Coronary artery (tissue), 2 donors: ENCODE results near the gene ASCL2.

Source experiments
- DNase-seq: peaks from one replicate; pipeline ENCODE4 v3.0.0-alpha.2; 2017; ENCODE audit warnings: low spot score
- H3K27ac ChIP-seq, 2 donors: fragments of 200-600 bp; sonication (generic); one replicate each; pipeline ENCODE4 v1.5.1; 2016 to 2019
- H3K4me3 ChIP-seq: fragments of 200-600 bp; sonication (generic); 2 replicates; pipeline ENCODE4 v1.5.1; 2016; ENCODE audit warnings: mild to moderate bottlenecking, moderate library complexity
- TF ChIP-seq, protein P1 (sequence below): fragments of 200-600 bp; sonication (generic); IDR thresholded peaks from one replicate; pipeline ENCODE4 v1.5.1; 2019; ENCODE audit warnings: antibody characterized with exemption

ASCL2 gene

DNA sequence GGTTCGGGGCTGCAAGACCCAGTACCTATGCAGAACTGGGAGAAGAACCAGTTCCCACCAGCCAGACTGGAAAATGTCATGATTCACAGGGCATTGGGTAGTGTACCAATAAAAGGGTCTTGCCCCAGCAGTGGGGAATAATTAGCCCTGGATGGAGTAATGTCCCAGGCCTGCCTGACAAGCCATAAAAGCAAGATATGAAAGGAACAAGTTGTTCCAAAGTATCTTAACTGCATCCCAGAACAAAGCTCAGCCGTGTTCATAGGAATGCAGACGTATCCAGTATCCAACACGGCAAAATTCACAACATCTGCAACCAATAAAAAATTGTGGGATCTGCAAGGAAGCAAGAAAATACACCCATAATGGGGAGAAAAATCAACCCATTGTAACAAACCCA lies 47.9 kb downstream of the ASCL2 start:
- no peak for DNase-seq
- H3K27ac ChIP-seq, result no peak overlapping the region

DNA sequence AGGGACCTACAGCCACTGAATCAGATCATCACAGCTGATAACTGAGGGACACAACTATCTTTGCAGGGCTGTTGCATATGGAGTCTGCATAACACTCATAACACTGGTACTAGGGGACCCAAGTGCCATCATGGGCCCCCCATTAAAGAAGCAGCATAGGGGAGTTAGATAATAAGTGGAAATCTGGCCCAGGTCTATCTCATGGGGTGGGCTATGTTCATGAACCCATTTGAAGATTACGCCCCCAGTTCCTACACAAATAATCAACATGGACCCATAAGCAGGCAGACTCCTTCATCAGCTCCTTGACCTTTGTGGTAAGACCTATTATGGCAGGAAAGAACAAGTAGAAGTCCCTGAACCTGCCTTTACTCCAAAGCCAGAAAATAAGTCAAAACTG lies 48.8 kb downstream of the ASCL2 start:
- TF ChIP-seq, protein P1, sequence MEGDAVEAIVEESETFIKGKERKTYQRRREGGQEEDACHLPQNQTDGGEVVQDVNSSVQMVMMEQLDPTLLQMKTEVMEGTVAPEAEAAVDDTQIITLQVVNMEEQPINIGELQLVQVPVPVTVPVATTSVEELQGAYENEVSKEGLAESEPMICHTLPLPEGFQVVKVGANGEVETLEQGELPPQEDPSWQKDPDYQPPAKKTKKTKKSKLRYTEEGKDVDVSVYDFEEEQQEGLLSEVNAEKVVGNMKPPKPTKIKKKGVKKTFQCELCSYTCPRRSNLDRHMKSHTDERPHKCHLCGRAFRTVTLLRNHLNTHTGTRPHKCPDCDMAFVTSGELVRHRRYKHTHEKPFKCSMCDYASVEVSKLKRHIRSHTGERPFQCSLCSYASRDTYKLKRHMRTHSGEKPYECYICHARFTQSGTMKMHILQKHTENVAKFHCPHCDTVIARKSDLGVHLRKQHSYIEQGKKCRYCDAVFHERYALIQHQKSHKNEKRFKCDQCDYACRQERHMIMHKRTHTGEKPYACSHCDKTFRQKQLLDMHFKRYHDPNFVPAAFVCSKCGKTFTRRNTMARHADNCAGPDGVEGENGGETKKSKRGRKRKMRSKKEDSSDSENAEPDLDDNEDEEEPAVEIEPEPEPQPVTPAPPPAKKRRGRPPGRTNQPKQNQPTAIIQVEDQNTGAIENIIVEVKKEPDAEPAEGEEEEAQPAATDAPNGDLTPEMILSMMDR, result no peak
- DNase-seq, result no peak
- H3K27ac ChIP-seq, result no peak overlapping the region
- no peak overlapping the region for H3K4me3 ChIP-seq

More for the DNA sequence above, 47.9 kb downstream of the ASCL2 start:
- no peak overlapping the region for H3K4me3 ChIP-seq
- TF ChIP-seq, protein P1, result no peak

DNA sequence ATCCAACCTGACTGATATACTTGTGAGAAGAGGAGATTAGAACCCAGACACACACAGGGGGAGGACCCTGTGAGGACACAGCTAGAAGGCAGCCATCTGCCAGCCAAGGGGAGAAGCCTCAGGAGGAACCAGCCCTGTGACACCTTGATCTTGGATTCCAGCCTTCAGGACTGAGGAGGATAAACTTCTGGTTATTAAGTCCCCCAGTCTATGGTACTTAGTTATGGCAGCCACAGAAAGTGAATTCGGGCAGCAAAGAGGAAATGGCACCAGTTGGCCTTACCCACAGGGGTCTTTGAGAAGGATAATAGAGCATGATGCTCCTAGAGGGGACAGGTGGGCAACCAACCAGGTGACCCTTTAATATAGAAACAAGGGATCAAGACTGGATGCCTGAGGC lies 49.4 kb downstream of the ASCL2 start:
- H3K27ac ChIP-seq, result no peak overlapping the region
- DNase-seq, result no peak
- no peak overlapping the region for H3K4me3 ChIP-seq
- TF ChIP-seq, protein P1, result no peak

DNA sequence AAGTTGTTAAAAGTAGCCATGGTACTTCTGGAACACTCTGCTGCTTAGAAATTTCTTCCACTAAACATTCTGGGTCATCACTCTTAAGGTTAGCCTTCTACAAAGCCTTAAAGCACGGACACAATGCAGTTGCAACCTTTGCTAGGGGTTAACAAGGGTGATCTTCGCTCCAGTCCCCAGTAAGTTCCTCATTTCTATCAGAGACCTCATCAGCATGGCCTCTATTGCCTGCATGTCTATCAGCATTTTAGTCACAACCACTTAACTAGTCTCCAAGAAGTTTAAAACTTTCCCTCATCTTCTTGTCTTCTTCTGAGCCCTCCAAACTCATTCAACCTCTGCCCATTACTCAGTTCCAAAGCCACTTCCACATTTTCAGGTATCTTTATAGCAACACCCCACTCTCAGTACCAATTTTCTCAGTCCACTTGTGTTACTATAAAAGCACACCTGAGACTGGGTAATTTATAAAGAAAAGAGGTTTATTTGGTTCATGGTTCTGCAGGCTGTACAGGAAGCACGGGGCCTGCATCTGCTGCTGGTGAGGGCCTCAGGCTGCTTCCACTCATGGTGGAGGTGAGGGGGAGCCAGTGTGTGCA lies 50.1 kb downstream of the ASCL2 start:
- Histone ChIP-seq H3K4me3 (no peak overlapping the region), H3K27ac (no peak overlapping the region)
- no peak for DNase-seq
- TF ChIP-seq, protein P1, result no peak

DNA sequence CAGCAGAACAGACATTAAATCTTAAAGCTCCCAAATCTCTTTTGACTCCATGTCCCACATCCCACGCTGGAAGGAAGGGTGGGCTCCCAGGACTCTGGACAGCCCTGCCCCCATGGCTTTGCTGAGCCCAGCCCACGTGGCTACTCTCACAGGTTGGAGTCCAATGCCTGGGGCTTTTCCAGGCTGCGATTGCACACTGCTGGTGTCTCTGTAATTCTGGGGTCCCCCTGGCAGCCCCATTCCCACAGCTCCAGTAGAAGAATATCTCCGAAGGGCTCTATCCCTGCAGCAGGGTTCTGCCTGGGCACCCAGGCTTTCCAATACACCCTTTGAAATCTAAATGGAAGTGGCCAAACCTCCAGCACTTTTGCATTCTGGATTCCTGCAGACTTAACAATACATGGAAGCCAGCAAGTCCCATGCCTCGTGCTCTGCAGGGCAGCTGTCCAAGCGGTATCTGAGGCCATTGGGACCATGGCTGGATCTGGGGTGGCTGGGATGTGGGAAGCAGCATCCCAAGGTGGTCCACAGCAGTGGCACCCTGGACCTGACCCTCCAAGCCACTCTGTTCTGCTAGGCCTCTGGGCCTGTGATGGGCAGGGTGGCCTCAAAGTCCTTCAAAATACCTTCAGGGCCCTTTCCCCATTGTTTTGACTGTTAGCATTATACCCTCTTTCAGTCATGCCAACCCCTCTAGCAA lies 50.9 kb downstream of the ASCL2 start:
- no peak for DNase-seq
- TF ChIP-seq, protein P1, result no peak
- no peak overlapping the region for H3K4me3 ChIP-seq
- no peak overlapping the region for H3K27ac ChIP-seq
